ENCODE data around the gene KRT86.
"Not testable (repeated sequence)": the region's sequence is repeated elsewhere in the genome, so short reads cannot be mapped to it uniquely, and the experiment has no call there.

Gene KRT86

DNA sequence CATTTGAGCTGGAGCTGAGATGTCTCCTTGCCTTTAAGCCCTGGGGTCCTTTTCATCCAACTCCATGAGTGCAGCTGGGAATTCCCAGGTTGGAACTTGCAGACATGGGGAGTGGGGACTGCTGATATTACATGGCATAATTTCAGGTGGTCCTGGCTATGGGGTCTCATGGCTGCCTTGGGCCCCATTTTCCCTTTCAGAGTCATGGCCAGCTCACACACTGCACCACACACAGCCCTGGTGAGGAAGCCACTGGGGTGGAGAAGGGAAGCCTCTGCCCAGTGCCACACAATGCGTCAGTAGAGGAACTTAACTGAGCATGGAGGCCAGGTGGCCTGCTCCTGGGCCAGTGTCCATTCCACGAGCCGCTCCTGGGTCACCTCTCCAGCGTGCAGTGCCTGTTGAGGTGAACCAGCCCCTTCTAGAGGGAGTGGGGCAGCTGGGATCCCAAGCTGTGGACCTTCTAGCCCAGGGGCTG, 17.3 kb upstream of the KRT86 start:
- H4K20me1 ChIP-seq (ENCODE audit: insufficient read depth, low read length): no peaks in the 10 kb centered on the region
- H2AFZ ChIP-seq (ENCODE audit: low read length): no peak overlapping the region
- TF ChIP-seq EZH2 (IDR thresholded peaks at IDR 0.05; ENCODE audit: borderline replicate concordance, low read length) (no peak), CTCF (IDR thresholded peaks at IDR 0.05; ENCODE audit: low read length) (no peak)
- H3F3A ChIP-seq (ENCODE audit: insufficient read depth, low read length): no peaks in the 10 kb centered on the region
- H3K4me1 ChIP-seq (ENCODE audit: insufficient read depth, low read length, severe bottlenecking): no peaks in the 10 kb centered on the region
- H3K9ac ChIP-seq (ENCODE audit: low read length): no peak overlapping the region
- H3K79me2 ChIP-seq (ENCODE audit: insufficient read depth, low read length): no peaks in the 10 kb centered on the region
- no peak overlapping the region for H3K4me2 ChIP-seq (ENCODE audit: low read length)
- no peaks in the 10 kb centered on the region for H3K36me3 ChIP-seq (ENCODE audit: insufficient read depth, low read length)
- no peak overlapping the region for H3K27ac ChIP-seq (ENCODE audit: low read depth, low read length, poor library complexity, severe bottlenecking)
- H3K27me3 ChIP-seq (ENCODE audit: insufficient read depth, low read length): no peaks in the 10 kb centered on the region
- H3K9me2 ChIP-seq (ENCODE audit: low read depth, low read length): no peaks in the 10 kb centered on the region
- no peak overlapping the region for H3K4me3 ChIP-seq (ENCODE audit: low read depth, low read length, poor library complexity, severe bottlenecking)
- H3K9me3 ChIP-seq (ENCODE audit: low read length): no peaks in the 10 kb centered on the region

DNA sequence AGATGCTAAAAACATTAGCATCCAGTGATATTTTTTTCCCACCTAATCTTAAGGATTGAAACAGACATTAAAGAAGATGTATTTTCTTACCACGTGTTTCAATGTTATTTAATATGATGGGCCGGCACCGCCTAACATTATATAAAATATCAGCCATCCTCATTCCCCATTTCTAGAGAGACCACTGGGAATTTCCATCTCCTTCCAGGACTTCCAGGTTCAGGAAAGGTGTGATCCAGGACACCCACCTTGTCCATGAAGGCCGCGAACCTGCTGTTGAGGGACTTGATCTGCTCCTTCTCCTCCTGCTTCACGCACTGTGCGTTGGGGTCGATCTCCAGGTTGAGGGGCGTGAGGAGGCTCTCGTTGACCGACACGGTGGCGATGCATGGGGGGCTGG, 16.5 kb upstream of the KRT86 start:
- not testable (repeated sequence) for H3K4me2 ChIP-seq (ENCODE audit: low read length); H3K27me3 ChIP-seq (ENCODE audit: insufficient read depth, low read length); H2AFZ ChIP-seq (ENCODE audit: low read length); H3K27ac ChIP-seq (ENCODE audit: low read depth, low read length, poor library complexity, severe bottlenecking); H3K4me1 ChIP-seq (ENCODE audit: insufficient read depth, low read length, severe bottlenecking); H3K36me3 ChIP-seq (ENCODE audit: insufficient read depth, low read length); H3K4me3 ChIP-seq (ENCODE audit: low read depth, low read length, poor library complexity, severe bottlenecking); H3F3A ChIP-seq (ENCODE audit: insufficient read depth, low read length); H3K9me2 ChIP-seq (ENCODE audit: low read depth, low read length); H3K79me2 ChIP-seq (ENCODE audit: insufficient read depth, low read length); H3K9me3 ChIP-seq (ENCODE audit: low read length); H3K9ac ChIP-seq (ENCODE audit: low read length); H4K20me1 ChIP-seq (ENCODE audit: insufficient read depth, low read length)

- H3K79me2 ChIP-seq (ENCODE audit: insufficient read depth, low read length): no peaks in the 10 kb centered on the region
- no peaks in the 10 kb centered on the region for H3K9me2 ChIP-seq (ENCODE audit: low read depth, low read length)
- H3K4me3 ChIP-seq (ENCODE audit: low read depth, low read length, poor library complexity, severe bottlenecking): no peak overlapping the region
- H3K36me3 ChIP-seq (ENCODE audit: insufficient read depth, low read length): no peaks in the 10 kb centered on the region
- no peak overlapping the region for H2AFZ ChIP-seq (ENCODE audit: low read length)
- no peak overlapping the region for H3K4me2 ChIP-seq (ENCODE audit: low read length)
- no peaks in the 10 kb centered on the region for H4K20me1 ChIP-seq (ENCODE audit: insufficient read depth, low read length)
- no peaks in the 10 kb centered on the region; the same call in 1 of the 2 replicates for H3K27me3 ChIP-seq (ENCODE audit: insufficient read depth, low read length)
- no peaks in the 10 kb centered on the region for H3F3A ChIP-seq (ENCODE audit: insufficient read depth, low read length)
- TF ChIP-seq CTCF (IDR thresholded peaks at IDR 0.05; ENCODE audit: low read length) (no peak), EZH2 (IDR thresholded peaks at IDR 0.05; ENCODE audit: borderline replicate concordance, low read length) (no peak)
- H3K4me1 ChIP-seq (ENCODE audit: insufficient read depth, low read length, severe bottlenecking): no peaks in the 10 kb centered on the region
- H3K27ac ChIP-seq (ENCODE audit: low read depth, low read length, poor library complexity, severe bottlenecking): no peak overlapping the region
- no peak overlapping the region for H3K9ac ChIP-seq (ENCODE audit: low read length)
- no peaks in the 10 kb centered on the region for H3K9me3 ChIP-seq (ENCODE audit: low read length)
Observed at GRCh38 chr12:52258335-52258901, 16.0 kb upstream of the KRT86 start.

- H3K9me3 ChIP-seq (ENCODE audit: low read length): no peaks in the 10 kb centered on the region
Observed at GRCh38 chr12:52259657-52260243, 14.7 kb upstream of the KRT86 start.

More at GRCh38 chr12:52259657-52260243, 14.7 kb upstream of the KRT86 start:
- Histone ChIP-seq H3K27me3 (ENCODE audit: insufficient read depth, low read length) (no peaks in the 10 kb centered on the region; the same call in 1 of the 2 replicates), H3K9me2 (ENCODE audit: low read depth, low read length) (no peaks in the 10 kb centered on the region), H3K9ac (ENCODE audit: low read length) (no peak overlapping the region), H3K4me2 (ENCODE audit: low read length) (no peak overlapping the region), H2AFZ (ENCODE audit: low read length) (no peak overlapping the region), H3F3A (ENCODE audit: insufficient read depth, low read length) (no peaks in the 10 kb centered on the region), H3K4me1 (ENCODE audit: insufficient read depth, low read length, severe bottlenecking) (no peaks in the 10 kb centered on the region), H3K79me2 (ENCODE audit: insufficient read depth, low read length) (no peaks in the 10 kb centered on the region), H3K27ac (ENCODE audit: low read depth, low read length, poor library complexity, severe bottlenecking) (no peak overlapping the region), H3K4me3 (ENCODE audit: low read depth, low read length, poor library complexity, severe bottlenecking) (no peak overlapping the region), H4K20me1 (ENCODE audit: insufficient read depth, low read length) (no peaks in the 10 kb centered on the region), H3K36me3 (ENCODE audit: insufficient read depth, low read length) (no peaks in the 10 kb centered on the region)
- TF ChIP-seq CTCF (IDR thresholded peaks at IDR 0.05; ENCODE audit: low read length): no peak
- TF ChIP-seq EZH2 (IDR thresholded peaks at IDR 0.05; ENCODE audit: borderline replicate concordance, low read length): no peak

Data from OCI-LY1 (cell line).